Brain microvascular endothelial cell (primary cell): ENCODE measurements around the gene C21orf91.

Source experiments
- DNase-seq: peaks from one replicate; pipeline ENCODE4 v3.0.0-alpha.2; 2020
- H3K27ac ChIP-seq: fragments of 250-450 bp; sonication (Bioruptor Pico); 2 replicates; pipeline ENCODE4 v1.5.1; 2020; ENCODE audit warnings: mild to moderate bottlenecking, moderate library complexity
- H3K27me3 ChIP-seq: fragments of 250-450 bp; sonication (Bioruptor Pico); replicated peaks from 2 replicates; pipeline ENCODE4 v1.5.1; 2020; ENCODE audit warnings: mild to moderate bottlenecking
- H3K36me3 ChIP-seq: fragments of 250-450 bp; sonication (Bioruptor Pico); replicated peaks from 2 replicates; pipeline ENCODE4 v1.5.1; 2020; ENCODE audit warnings: mild to moderate bottlenecking
- H3K4me3 ChIP-seq: 2 replicates; pipeline ENCODE4 v1.5.1; 2011; ENCODE audit warnings: low read depth, mild to moderate bottlenecking, control low read depth, low read length, moderate library complexity
- in situ Hi-C: cut with HindIII; loops from 2 replicates; pipeline ENCODE4 v1.10.0; 2017; ENCODE audit warnings: low sequenced_read_pairs, low pct_ligation_motif_present
- TF ChIP-seq, protein P1 (sequence below): IDR thresholded peaks from 2 replicates; pipeline ENCODE4 v1.5.1; 2011; ENCODE audit warnings: low read depth, mild to moderate bottlenecking, moderate library complexity, low read length, control low read depth, inconsistent platforms; ENCODE audit errors: missing control alignments

C21orf91 gene

DNA sequence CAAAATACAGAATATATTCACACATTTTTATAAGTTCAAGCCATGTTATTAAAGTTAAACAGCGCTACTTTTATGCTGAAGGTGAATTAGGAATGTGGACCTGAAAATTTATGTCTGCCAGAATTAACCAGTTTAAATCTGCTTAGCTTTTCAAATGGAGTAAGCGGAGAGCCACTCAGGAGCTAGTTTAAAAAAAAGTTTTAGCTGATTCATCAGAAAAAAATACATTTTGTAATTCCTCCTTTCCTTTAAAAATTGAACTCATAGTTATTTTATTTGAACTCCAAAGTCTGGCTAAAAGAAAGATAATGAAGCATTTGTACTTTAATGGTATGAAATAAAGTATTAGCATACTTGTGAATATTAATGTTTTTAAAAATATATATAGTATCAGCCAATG is 21.2 kb downstream of the C21orf91 start:
- DNase-seq: no peak
- Histone ChIP-seq H3K36me3 (no peaks in the 10 kb centered on the region), H3K27me3 (no peaks in the 10 kb centered on the region), H3K27ac (no peak overlapping the region), H3K4me3 (no peak overlapping the region)
- TF ChIP-seq, protein P1, sequence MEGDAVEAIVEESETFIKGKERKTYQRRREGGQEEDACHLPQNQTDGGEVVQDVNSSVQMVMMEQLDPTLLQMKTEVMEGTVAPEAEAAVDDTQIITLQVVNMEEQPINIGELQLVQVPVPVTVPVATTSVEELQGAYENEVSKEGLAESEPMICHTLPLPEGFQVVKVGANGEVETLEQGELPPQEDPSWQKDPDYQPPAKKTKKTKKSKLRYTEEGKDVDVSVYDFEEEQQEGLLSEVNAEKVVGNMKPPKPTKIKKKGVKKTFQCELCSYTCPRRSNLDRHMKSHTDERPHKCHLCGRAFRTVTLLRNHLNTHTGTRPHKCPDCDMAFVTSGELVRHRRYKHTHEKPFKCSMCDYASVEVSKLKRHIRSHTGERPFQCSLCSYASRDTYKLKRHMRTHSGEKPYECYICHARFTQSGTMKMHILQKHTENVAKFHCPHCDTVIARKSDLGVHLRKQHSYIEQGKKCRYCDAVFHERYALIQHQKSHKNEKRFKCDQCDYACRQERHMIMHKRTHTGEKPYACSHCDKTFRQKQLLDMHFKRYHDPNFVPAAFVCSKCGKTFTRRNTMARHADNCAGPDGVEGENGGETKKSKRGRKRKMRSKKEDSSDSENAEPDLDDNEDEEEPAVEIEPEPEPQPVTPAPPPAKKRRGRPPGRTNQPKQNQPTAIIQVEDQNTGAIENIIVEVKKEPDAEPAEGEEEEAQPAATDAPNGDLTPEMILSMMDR: no peak
- in situ Hi-C loops: no loop called here

DNA sequence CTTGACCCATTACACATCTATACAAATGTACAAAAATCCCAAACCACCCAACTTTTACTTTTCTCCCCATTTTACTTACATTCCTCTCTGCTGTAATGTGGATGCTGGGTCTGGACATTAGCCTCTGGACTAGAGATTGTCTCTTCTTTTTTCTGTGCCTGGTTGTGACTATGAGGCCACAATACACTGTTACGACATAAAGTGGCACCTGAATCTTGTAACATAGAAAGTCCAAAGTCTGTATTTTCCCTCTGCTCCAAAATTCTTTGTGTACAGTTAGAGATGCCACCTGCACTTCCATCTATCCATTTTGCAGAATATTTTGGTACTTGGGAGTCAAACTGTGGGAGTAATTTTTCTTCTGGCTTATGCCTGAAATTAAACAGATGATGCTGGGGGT is 22.7 kb downstream of the C21orf91 start:
- in situ Hi-C loops: no loop called here

DNA sequence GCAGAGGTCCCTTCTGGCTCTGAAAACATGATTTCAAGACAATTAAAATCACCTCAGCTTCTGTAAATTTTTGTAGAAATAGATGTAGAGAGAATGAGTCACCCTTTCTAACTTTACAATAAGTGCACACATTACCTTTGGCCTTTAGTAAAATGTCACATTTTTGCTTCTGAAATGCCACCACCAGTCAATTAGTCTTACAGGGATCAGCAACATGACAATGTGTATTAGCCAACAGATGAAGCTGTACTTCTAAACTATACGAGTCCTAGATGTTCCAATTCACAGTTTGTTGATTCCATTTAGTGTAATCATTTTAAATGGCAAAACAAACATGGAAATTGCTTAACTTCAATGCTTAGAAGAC is 23.1 kb downstream of the C21orf91 start:
- no peak overlapping the region for H3K27ac ChIP-seq
- in situ Hi-C loops: no loop called here
- H3K36me3 ChIP-seq: no peaks in the 10 kb centered on the region
- no peaks in the 10 kb centered on the region for H3K27me3 ChIP-seq
- TF ChIP-seq, protein P1: no peak
- H3K4me3 ChIP-seq: no peak overlapping the region
- DNase-seq: no peak

More for the DNA sequence above, 22.7 kb downstream of the C21orf91 start:
- Histone ChIP-seq H3K36me3 (no peaks in the 10 kb centered on the region), H3K27me3 (no peaks in the 10 kb centered on the region), H3K4me3 (no peak overlapping the region), H3K27ac (no peak overlapping the region)
- DNase-seq: no peak
- TF ChIP-seq, protein P1: no peak

DNA sequence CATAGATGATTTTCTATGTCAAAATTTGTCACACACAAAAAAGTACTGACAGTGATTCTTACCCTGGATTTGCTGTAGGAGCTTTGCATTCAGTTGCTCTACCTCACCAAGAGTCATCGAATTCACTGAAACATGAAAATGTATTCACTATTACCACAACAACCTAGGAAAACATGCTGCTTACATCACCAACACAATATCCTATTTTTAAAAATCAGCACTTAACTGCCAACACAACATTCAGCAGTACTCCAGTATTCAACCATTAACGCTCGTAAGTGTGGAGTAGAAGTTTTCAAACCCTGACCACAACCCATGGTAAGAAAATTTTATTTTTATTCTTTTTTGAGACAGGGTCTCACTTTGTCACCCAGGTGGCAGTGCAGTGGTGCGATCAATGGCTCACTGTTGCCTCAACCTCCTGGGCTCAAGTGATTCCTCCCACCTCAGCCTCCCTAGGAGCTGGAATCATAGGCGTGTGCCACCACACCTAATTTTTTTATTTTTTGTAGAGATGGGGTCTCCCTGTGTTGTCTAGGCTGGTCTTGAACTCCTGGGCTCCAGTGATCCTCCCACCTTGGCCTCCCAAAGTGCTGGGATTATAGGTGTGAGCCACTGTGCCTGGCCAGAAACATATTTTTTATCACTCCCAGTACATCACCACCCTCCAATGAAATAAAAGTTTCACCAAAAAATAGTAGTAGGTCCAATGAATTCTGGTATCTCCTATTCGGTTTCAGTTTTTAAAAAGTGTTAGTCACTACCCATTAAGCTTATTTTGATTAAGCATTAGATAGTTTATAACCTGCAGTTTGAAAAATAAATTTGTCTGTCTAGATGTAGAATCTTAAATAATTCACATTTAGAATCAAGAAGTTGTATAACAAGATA is 23.8 kb downstream of the C21orf91 start:
- Histone ChIP-seq H3K4me3 (no peak overlapping the region), H3K27me3 (no peaks in the 10 kb centered on the region), H3K27ac (no peak overlapping the region), H3K36me3 (no peaks in the 10 kb centered on the region)
- in situ Hi-C loops: no loop called here
- no peak for DNase-seq
- TF ChIP-seq, protein P1: no peak

DNA sequence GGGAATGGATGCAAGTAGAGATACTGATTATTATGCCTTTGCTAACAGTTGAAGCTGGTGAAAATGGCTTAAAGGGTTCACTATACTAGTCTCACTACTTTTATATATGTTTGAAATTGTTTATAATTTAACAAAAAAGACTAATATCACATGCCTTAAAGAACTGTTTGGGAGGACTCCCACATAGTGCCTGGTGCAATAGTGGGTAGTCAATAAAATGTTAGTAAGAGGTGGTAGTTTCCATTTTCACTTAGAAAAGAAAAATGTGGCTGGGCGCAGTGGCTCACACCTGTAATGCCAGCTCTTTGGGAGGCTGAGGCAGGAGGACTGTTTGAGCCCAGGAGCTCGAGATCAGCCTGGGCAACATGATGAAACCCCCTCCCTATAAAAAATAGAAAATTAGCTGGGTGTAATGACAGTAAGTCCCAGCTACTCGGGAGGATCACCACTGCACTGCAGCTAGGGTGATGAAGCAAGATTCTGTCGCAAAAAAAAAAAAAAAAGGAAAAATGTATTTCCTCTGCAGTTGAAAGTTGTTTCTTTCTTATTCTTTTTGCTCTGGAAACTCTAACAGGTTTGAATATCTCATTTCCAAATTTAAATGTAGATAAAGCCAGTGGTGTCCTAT is 24.5 kb downstream of the C21orf91 start:
- no peak for DNase-seq
- Histone ChIP-seq H3K27ac (no peak overlapping the region), H3K27me3 (no peaks in the 10 kb centered on the region), H3K4me3 (no peak overlapping the region), H3K36me3 (no peaks in the 10 kb centered on the region)
- in situ Hi-C loops: no loop called here
- TF ChIP-seq, protein P1: no peak
